ENCODE results near the gene PELI3. TPM values are rescaled to one million over a fixed set of nuclear protein-coding genes. Genes with fewer than 3 reads are reported as not detected.

PELI3 gene
- total RNA-seq, 2 experiments from 2014 or later = 4.3 to 8.1 TPM

DNA sequence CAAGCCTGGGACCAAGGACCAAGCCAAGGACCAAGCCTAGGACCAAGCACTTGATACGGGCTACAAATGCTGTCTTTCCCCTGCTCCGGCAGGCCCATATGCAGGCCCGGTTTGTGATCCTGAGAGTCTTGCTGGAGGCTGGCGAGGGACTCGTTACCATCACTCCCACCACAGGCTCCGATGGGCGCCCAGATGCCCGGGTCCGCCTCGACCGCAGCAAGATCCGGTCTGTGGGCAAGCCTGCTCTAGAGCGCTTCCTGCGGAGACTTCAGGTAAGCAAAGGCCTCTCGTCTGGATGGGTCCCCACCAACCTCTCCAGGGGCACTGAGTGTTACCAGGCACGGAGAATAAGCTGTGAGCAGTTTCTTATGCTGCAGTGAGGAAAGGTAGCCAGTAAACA is 30.5 kb downstream of the PELI3 start:
- H3K4me1 ChIP-seq (ENCODE audit: insufficient read depth, low read length, poor library complexity, severe bottlenecking) = no peaks in the 10 kb centered on the region
- H3K27ac ChIP-seq (ENCODE audit: low read depth, low read length, poor library complexity, severe bottlenecking) = no peak overlapping the region
- H2AFZ ChIP-seq (ENCODE audit: low read length) = no peak overlapping the region
- no peak for DNase-seq (ENCODE audit: low spot score)
- H3K4me3 ChIP-seq (ENCODE audit: low read depth, low read length, poor library complexity, severe bottlenecking) = no peak overlapping the region
- TF ChIP-seq EZH2phosphoT487 (IDR thresholded peaks at IDR 0.05; ENCODE audit: borderline replicate concordance, low read depth, low read length) = no peak
- TF ChIP-seq, protein P1, sequence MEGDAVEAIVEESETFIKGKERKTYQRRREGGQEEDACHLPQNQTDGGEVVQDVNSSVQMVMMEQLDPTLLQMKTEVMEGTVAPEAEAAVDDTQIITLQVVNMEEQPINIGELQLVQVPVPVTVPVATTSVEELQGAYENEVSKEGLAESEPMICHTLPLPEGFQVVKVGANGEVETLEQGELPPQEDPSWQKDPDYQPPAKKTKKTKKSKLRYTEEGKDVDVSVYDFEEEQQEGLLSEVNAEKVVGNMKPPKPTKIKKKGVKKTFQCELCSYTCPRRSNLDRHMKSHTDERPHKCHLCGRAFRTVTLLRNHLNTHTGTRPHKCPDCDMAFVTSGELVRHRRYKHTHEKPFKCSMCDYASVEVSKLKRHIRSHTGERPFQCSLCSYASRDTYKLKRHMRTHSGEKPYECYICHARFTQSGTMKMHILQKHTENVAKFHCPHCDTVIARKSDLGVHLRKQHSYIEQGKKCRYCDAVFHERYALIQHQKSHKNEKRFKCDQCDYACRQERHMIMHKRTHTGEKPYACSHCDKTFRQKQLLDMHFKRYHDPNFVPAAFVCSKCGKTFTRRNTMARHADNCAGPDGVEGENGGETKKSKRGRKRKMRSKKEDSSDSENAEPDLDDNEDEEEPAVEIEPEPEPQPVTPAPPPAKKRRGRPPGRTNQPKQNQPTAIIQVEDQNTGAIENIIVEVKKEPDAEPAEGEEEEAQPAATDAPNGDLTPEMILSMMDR (conservative IDR thresholded peaks at IDR 0.05; ENCODE audit: low read length) = no peak
- H4K20me1 ChIP-seq (ENCODE audit: insufficient read depth, low read length) = no peaks in the 10 kb centered on the region
- ChIA-PET CTCF (ENCODE audit: unreplicated experiment) (no interaction called here), POLR2A (no interaction called here)
- BruUV-seq (replicated peaks) = no TSS peak
- H3K36me3 ChIP-seq (ENCODE audit: insufficient read depth, low read length) = peaks cover 38% of the 10 kb centered on the region
- intact Hi-C loops (cut with micrococcal nuclease; ENCODE audit: unreplicated experiment) = no loop called here
- H3K4me2 ChIP-seq (ENCODE audit: low read length) = no peak overlapping the region
- no peaks in the 10 kb centered on the region for H3K9me3 ChIP-seq (ENCODE audit: low read length)
- no peaks in the 10 kb centered on the region for H3K79me2 ChIP-seq (ENCODE audit: insufficient read depth, low read depth, low read length)
- H3K9me2 ChIP-seq (ENCODE audit: insufficient read depth, low read length) = no peaks in the 10 kb centered on the region

DNA sequence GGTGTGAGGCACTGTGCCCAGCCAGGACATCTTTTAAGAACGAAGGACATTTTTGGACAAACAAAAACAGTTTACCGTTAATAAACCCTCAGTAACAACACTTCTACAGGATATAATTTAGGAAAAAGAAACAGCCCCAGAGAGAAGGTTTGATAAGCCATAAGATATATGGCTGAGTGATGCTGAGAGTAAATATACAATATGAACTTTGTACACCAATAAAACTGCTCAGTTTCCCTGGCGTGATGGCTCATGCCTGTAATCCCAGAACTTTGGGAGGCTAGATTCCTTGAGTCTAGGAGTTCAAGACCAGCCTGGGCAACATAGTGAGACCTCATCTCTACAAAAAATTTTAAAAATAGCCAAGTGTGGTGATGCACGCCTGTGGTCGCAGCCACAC is 31.8 kb downstream of the PELI3 start:
- CTCF ChIA-PET (ENCODE audit: unreplicated experiment) = no interaction called here
- Histone ChIP-seq H3K27ac (ENCODE audit: low read depth, low read length, poor library complexity, severe bottlenecking) (no peak overlapping the region), H3K4me3 (ENCODE audit: low read depth, low read length, poor library complexity, severe bottlenecking) (no peak overlapping the region), H2AFZ (ENCODE audit: low read length) (no peak overlapping the region), H3K79me2 (ENCODE audit: insufficient read depth, low read depth, low read length) (no peaks in the 10 kb centered on the region), H3K4me1 (ENCODE audit: insufficient read depth, low read length, poor library complexity, severe bottlenecking) (no peaks in the 10 kb centered on the region), H3K9me3 (ENCODE audit: low read length) (no peaks in the 10 kb centered on the region), H3K4me2 (ENCODE audit: low read length) (no peak overlapping the region), H3K36me3 (ENCODE audit: insufficient read depth, low read length) (peaks cover 29% of the 10 kb centered on the region), H4K20me1 (ENCODE audit: insufficient read depth, low read length) (no peaks in the 10 kb centered on the region), H3K9me2 (ENCODE audit: insufficient read depth, low read length) (no peaks in the 10 kb centered on the region)
- POLR2A ChIA-PET = no interaction called here
- intact Hi-C loops (cut with micrococcal nuclease; ENCODE audit: unreplicated experiment) = no loop called here
- DNase-seq (ENCODE audit: low spot score) = no peak
- BruUV-seq (replicated peaks) = no TSS peak
- no peak for TF ChIP-seq EZH2phosphoT487 (IDR thresholded peaks at IDR 0.05; ENCODE audit: borderline replicate concordance, low read depth, low read length)
- TF ChIP-seq, protein P1 (conservative IDR thresholded peaks at IDR 0.05; ENCODE audit: low read length) = no peak

DNA sequence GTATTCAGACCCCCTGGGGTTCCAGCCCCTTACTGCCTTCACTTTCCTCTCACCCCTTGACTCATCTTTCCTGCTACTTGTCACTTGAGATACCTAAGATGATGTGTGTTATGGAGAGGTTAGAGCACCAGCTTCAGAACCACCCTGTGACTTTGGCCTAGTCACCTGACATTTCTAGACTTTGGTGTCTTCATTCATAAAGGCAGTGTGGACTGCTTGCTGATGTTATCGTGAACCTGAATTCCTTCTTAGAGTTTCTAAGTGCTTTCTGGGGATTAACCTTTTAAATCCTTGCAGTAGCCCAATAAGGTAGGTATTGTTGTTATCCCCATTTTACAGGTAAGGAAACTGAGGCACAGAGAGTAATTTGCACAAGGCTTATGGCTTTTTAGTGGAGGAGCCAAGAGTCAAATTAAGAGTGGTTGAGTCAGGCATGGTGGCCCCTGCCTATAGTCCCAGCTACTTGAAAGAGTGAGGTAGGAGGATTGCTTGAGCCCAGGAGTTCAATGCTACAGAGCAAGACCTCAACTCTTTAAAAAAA is 38.6 kb downstream of the PELI3 start:
- intact Hi-C loops (cut with micrococcal nuclease; ENCODE audit: unreplicated experiment) = no loop called here
- Histone ChIP-seq H3K79me2 (ENCODE audit: insufficient read depth, low read depth, low read length) (no peaks in the 10 kb centered on the region), H3K27ac (ENCODE audit: low read depth, low read length, poor library complexity, severe bottlenecking) (no peak overlapping the region), H2AFZ (ENCODE audit: low read length) (no peak overlapping the region), H3K9me2 (ENCODE audit: insufficient read depth, low read length) (no peaks in the 10 kb centered on the region), H3K4me2 (ENCODE audit: low read length) (no peak overlapping the region), H3K36me3 (ENCODE audit: insufficient read depth, low read length) (peaks cover 22% of the 10 kb centered on the region), H3K4me1 (ENCODE audit: insufficient read depth, low read length, poor library complexity, severe bottlenecking) (no peaks in the 10 kb centered on the region), H4K20me1 (ENCODE audit: insufficient read depth, low read length) (no peaks in the 10 kb centered on the region), H3K4me3 (ENCODE audit: low read depth, low read length, poor library complexity, severe bottlenecking) (no peak overlapping the region), H3K9me3 (ENCODE audit: low read length) (no peaks in the 10 kb centered on the region)
- ChIA-PET CTCF (ENCODE audit: unreplicated experiment) (interaction anchor here (0.6 kb wide), 1 partner anchor 12 kb away, joined by 3 read pairs; no protein-coding TSS in a partner anchor), POLR2A (no interaction called here)
- no peak for TF ChIP-seq EZH2phosphoT487 (IDR thresholded peaks at IDR 0.05; ENCODE audit: borderline replicate concordance, low read depth, low read length)
- TF ChIP-seq, protein P1 (conservative IDR thresholded peaks at IDR 0.05; ENCODE audit: low read length) = no peak
- DNase-seq (ENCODE audit: low spot score) = no peak
- BruUV-seq (replicated peaks) = no TSS peak
